D721Med (cell line): ENCODE measurements around the gene CSPG4.
"Not testable (repeated sequence)": the region's sequence is repeated elsewhere in the genome, so short reads cannot be mapped to it uniquely, and the experiment has no call there.

Experiments used
- DNase-seq: peaks from one replicate; pipeline ENCODE4 v3.0.0; 2011; ENCODE audit warnings: low spot score; ENCODE audit not compliant: insufficient read length
- FAIRE-seq: peaks from 2 replicates; lab custom pipeline; 2011; peaks lifted over from hg19 to GRCh38; lab: Jason Lieb, UNC
- CTCF ChIP-seq: IDR thresholded peaks from 2 replicates; pipeline ENCODE4 v1.5.1; 2012; ENCODE audit warnings: mild to moderate bottlenecking, control low read depth; ENCODE audit not compliant: insufficient read depth; ENCODE audit errors: missing control alignments

CSPG4 gene

GRCh38 chr15:75732809-75733451 lies 20.3 kb upstream of the CSPG4 start:
- DNase-seq (peak; percentile 73), FAIRE-seq (no peak)
- TF ChIP-seq CTCF = peak; percentile 59

- no peak for FAIRE-seq
- no peak for DNase-seq
- TF ChIP-seq CTCF = no peak
Observed at GRCh38 chr15:75732177-75732808, 19.6 kb upstream of the CSPG4 start.

- DNase-seq (no peak), FAIRE-seq (no peak)
- TF ChIP-seq CTCF = no peak
Observed at GRCh38 chr15:75731248-75732151, 18.9 kb upstream of the CSPG4 start.

- not testable (repeated sequence) for DNase-seq, FAIRE-seq
Observed at GRCh38 chr15:75730376-75731247, 18.0 kb upstream of the CSPG4 start.

- FAIRE-seq (no peak), DNase-seq (no peak)
- no peak for TF ChIP-seq CTCF
Observed at GRCh38 chr15:75729326-75730069, 16.9 kb upstream of the CSPG4 start.

GRCh38 chr15:75727851-75728715 lies 15.4 kb upstream of the CSPG4 start:
- peak; percentile 52 for TF ChIP-seq CTCF
- DNase-seq (peak; percentile 68), FAIRE-seq (no peak)
